Esophagus squamous epithelium (tissue), 4 donors: ENCODE data around the gene NNMT.

Experiments
- CTCF ChIP-seq, 6 experiments: fragments of 450-650 bp in 4 of 6; fragments of 200-600 bp in 2 of 6; sonication (generic) in 2 of 6; IDR thresholded peaks; one replicate each; pipeline ENCODE4 v1.5.1; 2016 to 2019; ENCODE audit warnings: antibody characterized with exemption in 6 of 6, mild to moderate bottlenecking in 4 of 6, moderate library complexity in 4 of 6
- POLR2A ChIP-seq, 4 donors: fragments of 450-650 bp; IDR thresholded peaks; one replicate each; pipeline ENCODE4 v1.6.1; 2017; ENCODE audit warnings: antibody characterized with exemption in 4 of 4, mild to moderate bottlenecking in 4 of 4, moderate library complexity in 3 of 4

- TF ChIP-seq CTCF (IDR thresholded peaks at IDR 0.05) (no peak), POLR2A (IDR thresholded peaks at IDR 0.05) (no peak)
Observed at GRCh38 chr11:114273071-114273470, 23.1 kb upstream of the NNMT start.
